Coronary artery (tissue), 2 donors: Measurements from ENCODE around the gene MPP4.
"Not testable (repeated sequence)": the region's sequence is repeated elsewhere in the genome, so short reads cannot be mapped to it uniquely, and the experiment has no call there.

Experiments
- DNase-seq: peaks from one replicate; pipeline ENCODE4 v3.0.0-alpha.2; 2017; ENCODE audit warnings: low spot score
- H3K27ac ChIP-seq, 2 donors: fragments of 200-600 bp; sonication (generic); one replicate each; pipeline ENCODE4 v1.5.1; 2016 to 2019
- H3K4me3 ChIP-seq: fragments of 200-600 bp; sonication (generic); 2 replicates; pipeline ENCODE4 v1.5.1; 2016; ENCODE audit warnings: mild to moderate bottlenecking, moderate library complexity
- CTCF ChIP-seq: fragments of 200-600 bp; sonication (generic); IDR thresholded peaks from one replicate; pipeline ENCODE4 v1.5.1; 2019; ENCODE audit warnings: antibody characterized with exemption

MPP4 gene

DNA sequence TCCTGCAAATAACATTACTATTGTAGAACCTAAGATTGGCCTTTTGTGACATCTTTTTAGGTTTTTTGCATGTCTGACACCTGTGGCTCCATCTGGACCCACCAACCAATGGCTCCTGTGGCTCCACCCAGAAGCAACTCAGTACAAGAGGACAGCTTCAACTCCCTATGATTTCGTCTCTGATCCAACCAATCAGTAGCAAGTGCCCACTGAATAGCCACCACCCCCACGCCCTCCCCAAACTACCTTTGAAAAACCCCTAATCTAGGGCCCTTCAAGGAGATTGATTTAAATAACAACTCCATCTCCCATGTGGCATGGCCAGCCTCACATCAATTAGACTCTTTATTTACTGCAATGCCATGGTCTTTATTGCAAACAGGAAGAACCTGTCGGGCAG is 23.6 kb downstream of the MPP4 start:
- no peak overlapping the region for H3K4me3 ChIP-seq
- no peak for DNase-seq
- no peak for TF ChIP-seq CTCF
- H3K27ac ChIP-seq = no peak overlapping the region

DNA sequence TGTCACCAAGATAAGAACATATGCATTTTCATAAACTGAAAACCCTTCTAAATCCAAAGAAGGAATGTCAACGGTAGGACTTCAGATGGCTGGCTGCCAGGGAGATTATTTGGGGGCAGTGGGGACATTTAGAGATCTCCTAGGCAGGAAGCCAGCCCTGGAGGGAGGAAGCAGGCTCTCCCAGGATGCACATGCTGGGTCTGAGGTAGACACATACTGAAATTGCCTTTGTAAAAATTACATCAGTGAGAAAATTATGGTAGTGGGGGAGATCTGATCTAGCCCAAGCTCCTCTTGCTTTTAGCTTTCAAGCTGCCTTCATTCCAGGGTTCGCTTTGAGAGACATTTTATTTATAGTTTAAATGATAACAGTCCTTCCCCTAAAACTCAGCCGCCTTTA is 24.1 kb downstream of the MPP4 start:
- no peak for TF ChIP-seq CTCF
- no peak overlapping the region for H3K27ac ChIP-seq
- DNase-seq = no peak
- H3K4me3 ChIP-seq = no peak overlapping the region

- H3K4me3 ChIP-seq = no peak overlapping the region
- DNase-seq = no peak
- TF ChIP-seq CTCF = no peak
- H3K27ac ChIP-seq = no peak overlapping the region
Measured at GRCh38 chr2:201673546-201673945, 24.9 kb downstream of the MPP4 start.

GRCh38 chr2:201671205-201671604 is 27.2 kb downstream of the MPP4 start:
- not testable (repeated sequence) for DNase-seq, H3K27ac ChIP-seq

DNA sequence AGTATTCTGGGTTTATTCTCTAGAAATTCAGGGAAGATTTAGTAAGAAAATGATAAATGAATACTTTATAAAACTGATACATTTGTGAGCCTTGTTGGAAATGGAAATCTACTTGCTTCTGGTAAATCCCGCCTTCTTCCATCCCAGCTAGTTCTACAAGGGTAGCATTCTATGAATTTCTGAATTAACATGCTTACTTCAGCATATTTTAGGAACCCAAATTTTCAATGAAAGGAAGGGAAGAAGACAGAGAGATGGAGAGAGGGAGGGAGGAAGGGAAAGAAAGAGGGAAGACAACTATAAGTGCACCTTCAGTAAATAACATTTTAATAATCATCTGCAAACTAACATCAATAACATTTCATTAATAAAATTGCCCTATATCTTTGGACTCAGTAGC is 28.6 kb downstream of the MPP4 start:
- no peak overlapping the region for H3K4me3 ChIP-seq
- DNase-seq = no peak
- no peak overlapping the region for H3K27ac ChIP-seq
- TF ChIP-seq CTCF = no peak

More at GRCh38 chr2:201671205-201671604, 27.2 kb downstream of the MPP4 start:
- not testable (repeated sequence) for H3K4me3 ChIP-seq

- Histone ChIP-seq H3K27ac (no peak overlapping the region), H3K4me3 (no peak overlapping the region)
- DNase-seq = no peak
- TF ChIP-seq CTCF = no peak
Measured at GRCh38 chr2:201668402-201668910, 30.0 kb downstream of the MPP4 start.

DNA sequence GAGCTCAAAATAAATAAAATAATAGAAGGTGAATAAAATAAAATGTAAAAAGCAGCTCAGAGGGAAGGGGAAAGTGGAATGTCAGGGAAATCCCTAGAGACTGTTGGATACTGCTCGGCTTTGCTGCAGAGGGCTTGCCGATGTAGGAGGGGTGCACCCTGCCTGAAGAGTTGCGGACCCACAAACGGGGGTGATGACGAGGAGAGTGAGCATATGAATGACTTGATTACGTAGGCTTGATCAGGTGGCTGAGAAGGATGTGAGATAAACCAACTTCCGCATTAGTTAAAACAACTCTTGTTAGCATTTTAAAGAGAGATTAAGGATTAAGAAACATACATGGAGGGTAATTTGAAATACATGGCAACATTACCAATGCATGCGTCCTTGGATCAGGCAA is 34.1 kb downstream of the MPP4 start:
- no peak overlapping the region for H3K27ac ChIP-seq
- no peak overlapping the region for H3K4me3 ChIP-seq
- TF ChIP-seq CTCF = no peak
- DNase-seq = no peak

DNA sequence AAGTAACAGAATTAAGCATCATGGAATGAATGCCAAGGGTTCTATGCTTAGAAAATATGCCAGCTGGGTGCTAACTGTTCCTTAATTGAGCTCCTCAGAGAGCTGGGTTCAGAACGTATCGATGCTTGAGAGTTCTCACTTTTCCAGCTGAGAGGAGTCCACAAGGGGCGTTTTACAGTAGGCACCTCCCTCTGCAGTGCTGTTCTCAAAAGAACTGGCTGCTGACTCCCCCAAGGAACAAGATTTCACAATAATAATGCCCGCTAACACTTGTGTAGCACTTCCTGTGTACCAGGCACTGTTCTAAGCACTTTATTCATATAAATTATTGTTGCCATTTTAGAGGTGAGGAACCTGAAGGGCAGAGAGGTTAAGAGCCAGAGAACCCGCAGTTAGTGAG is 37.1 kb downstream of the MPP4 start:
- no peak overlapping the region for H3K27ac ChIP-seq
- no peak for DNase-seq
- H3K4me3 ChIP-seq = no peak overlapping the region
- no peak for TF ChIP-seq CTCF
